Peyer's patch (tissue), 4 donors: ENCODE results near the gene AOC3.

ENCODE experiments used
- POLR2A ChIP-seq, 2 donors: fragments of 450-650 bp; IDR thresholded peaks; one replicate each; pipeline ENCODE4 v1.5.1; 2017; ENCODE audit warnings: antibody characterized with exemption in 2 of 2, mild to moderate bottlenecking in 2 of 2, moderate library complexity in 2 of 2
- TF ChIP-seq, protein P1 (sequence below), 6 experiments: fragments of 450-650 bp in 4 of 6; fragments of 200-600 bp in 2 of 6; sonication (generic) in 1 of 6; IDR thresholded peaks; one replicate each; pipeline ENCODE4 v1.5.1; 2017 to 2019; ENCODE audit warnings: antibody characterized with exemption in 6 of 6, mild to moderate bottlenecking in 3 of 6, moderate library complexity in 1 of 6

DNA sequence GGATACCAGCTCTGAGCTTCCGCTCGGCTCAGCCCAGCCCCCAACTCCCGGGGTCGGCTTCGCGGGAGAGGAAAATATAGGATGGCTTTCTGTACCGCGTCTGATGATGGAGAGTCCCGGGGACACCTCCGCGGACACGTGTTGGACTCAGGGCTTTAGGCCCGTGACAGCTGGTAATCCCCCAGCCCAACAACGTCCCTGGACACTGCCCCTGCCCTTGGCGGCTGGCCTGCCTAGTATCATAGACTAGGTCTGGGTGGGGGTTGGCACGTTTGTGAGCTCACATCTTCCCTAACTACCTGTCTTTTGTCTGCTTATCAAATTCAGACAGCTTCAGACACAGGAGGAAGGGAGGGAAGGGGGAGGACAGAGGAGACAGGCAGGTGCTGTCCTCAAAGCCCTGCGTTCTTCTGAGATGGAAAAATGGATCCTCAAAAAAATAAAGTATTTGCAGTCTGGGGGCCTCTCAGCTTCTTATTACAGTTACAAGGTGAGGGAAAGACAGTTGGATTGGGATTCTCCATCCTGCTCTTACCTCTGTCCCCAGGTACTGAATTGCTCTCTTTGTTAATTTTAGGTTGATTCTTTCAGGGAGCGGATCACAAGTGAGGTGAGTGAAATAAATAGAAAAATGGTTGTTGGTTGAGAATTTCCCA, 17.1 kb upstream of the AOC3 start:
- no peak for TF ChIP-seq POLR2A (IDR thresholded peaks at IDR 0.05)
- TF ChIP-seq, protein P1, sequence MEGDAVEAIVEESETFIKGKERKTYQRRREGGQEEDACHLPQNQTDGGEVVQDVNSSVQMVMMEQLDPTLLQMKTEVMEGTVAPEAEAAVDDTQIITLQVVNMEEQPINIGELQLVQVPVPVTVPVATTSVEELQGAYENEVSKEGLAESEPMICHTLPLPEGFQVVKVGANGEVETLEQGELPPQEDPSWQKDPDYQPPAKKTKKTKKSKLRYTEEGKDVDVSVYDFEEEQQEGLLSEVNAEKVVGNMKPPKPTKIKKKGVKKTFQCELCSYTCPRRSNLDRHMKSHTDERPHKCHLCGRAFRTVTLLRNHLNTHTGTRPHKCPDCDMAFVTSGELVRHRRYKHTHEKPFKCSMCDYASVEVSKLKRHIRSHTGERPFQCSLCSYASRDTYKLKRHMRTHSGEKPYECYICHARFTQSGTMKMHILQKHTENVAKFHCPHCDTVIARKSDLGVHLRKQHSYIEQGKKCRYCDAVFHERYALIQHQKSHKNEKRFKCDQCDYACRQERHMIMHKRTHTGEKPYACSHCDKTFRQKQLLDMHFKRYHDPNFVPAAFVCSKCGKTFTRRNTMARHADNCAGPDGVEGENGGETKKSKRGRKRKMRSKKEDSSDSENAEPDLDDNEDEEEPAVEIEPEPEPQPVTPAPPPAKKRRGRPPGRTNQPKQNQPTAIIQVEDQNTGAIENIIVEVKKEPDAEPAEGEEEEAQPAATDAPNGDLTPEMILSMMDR (IDR thresholded peaks at IDR 0.05), result no peak
